Gastroesophageal sphincter (tissue), 4 donors: Measurements from ENCODE around the gene TIMM17B. TPM values are rescaled to one million over a fixed set of nuclear protein-coding genes. Genes with fewer than 3 reads are reported as not detected.
"Not testable (repeated sequence)": the region's sequence is repeated elsewhere in the genome, so short reads cannot be mapped to it uniquely, and the experiment has no call there.

ENCODE experiments used
- ATAC-seq: fragments of 150-250 bp; one replicate; pipeline ENCODE4 v1.9.1; 2016; ENCODE audit warnings: mild to moderate bottlenecking, moderate library complexity
- H3K27ac ChIP-seq, 4 donors: fragments of 200-600 bp; sonication (generic) in 3 of 4; 1 replicate in 3 of 4; 2 replicates in 1 of 4; pipeline ENCODE4 v1.5.1; 2016 to 2019
- H3K27me3 ChIP-seq: fragments of 200-600 bp; sonication (generic); one replicate; pipeline ENCODE4 v1.5.1; 2019
- H3K36me3 ChIP-seq, 2 donors: fragments of 200-600 bp; sonication (generic); one replicate each; pipeline ENCODE4 v1.5.1; 2019; ENCODE audit warnings: control low read depth in 1 of 2
- H3K4me1 ChIP-seq, 3 donors: fragments of 200-600 bp; sonication (generic); 1 replicate in 2 of 3; 2 replicates in 1 of 3; pipeline ENCODE4 v1.5.1; 2016 to 2019; ENCODE audit warnings: control low read depth in 2 of 3
- H3K4me3 ChIP-seq, 2 donors: fragments of 200-600 bp; sonication (generic); one replicate each; pipeline ENCODE4 v1.5.1; 2019; ENCODE audit warnings: mild to moderate bottlenecking in 1 of 2, moderate library complexity in 1 of 2
- H3K9me3 ChIP-seq, 3 donors: fragments of 200-600 bp; sonication (generic); one replicate each; pipeline ENCODE4 v1.5.1; 2017 to 2019; ENCODE audit warnings: control low read depth in 2 of 3
- EP300 ChIP-seq: sonication (generic); formaldehyde crosslinking; IDR thresholded peaks from one replicate; pipeline ENCODE4 v1.6.1; 2017; ENCODE audit warnings: antibody characterized with exemption, mild to moderate bottlenecking
- POLR2A ChIP-seq, 2 donors: fragments of 450-650 bp; IDR thresholded peaks; one replicate each; pipeline ENCODE4 v1.6.1; 2017; ENCODE audit warnings: antibody characterized with exemption in 2 of 2, mild to moderate bottlenecking in 2 of 2, moderate library complexity in 1 of 2
- POLR2AphosphoS5 ChIP-seq: sonication (generic); formaldehyde crosslinking; IDR thresholded peaks from one replicate; pipeline ENCODE4 v1.6.1; 2017; ENCODE audit warnings: antibody characterized with exemption
- WGBS, 2 donors: methylation state at CpG; one replicate each; pipeline ENCODE4 v1.1.5; 2018; ENCODE audit warnings: low coverage in 1 of 2; 5-methylcytosine and 5-hydroxymethylcytosine counted together
- total RNA-seq, 4 donors: library from RNA; depleted of rRNA; stranded (reverse); fragments of >200 nt; gene quantifications; one replicate each; pipeline ENCODE4 v1.1.0, GENCODE V29; 2016
- TF ChIP-seq, protein P1 (sequence below), 4 experiments: fragments of 200-600 bp in 2 of 4; fragments of 450-650 bp in 2 of 4; sonication (generic) in 1 of 4; IDR thresholded peaks; one replicate each; pipeline ENCODE4 v1.5.1; 2017 to 2019; ENCODE audit warnings: antibody characterized with exemption in 4 of 4, mild to moderate bottlenecking in 2 of 4, moderate library complexity in 2 of 4

The TIMM17B gene
- total RNA-seq, 4 donors from 2014 or later = 38.0 to 57.7 (median 39.5) TPM

DNA sequence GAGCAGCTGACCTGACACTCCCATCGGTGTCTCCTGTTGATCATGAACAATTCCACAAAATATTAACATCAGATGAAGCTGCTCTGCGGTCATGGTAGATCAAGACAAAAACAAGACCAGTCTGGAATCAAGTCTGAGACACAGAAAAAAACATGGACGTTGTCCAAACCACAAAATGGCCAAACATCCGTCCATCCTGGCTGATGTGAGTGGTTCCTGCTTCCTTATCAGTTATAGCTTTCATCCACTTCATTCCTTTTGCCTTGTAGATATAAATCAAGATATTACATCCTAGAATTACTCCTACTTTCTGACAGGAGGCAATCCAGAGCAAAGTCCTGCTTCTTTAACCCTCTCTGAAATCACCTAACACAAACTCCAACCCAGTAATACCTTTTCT lies 33.4 kb downstream of the TIMM17B start:
- ATAC-seq = no peak
- WGBS, 2 donors = 0 to 51% methylated on average over 2 to 4 of the region's 4 CpGs
- Histone ChIP-seq H3K4me3 (no peak overlapping the region), H3K36me3 (no peaks in the 10 kb centered on the region), H3K4me1 (no peaks in the 10 kb centered on the region), H3K9me3 (no peaks in the 10 kb centered on the region), H3K27ac (no peak overlapping the region), H3K27me3 (no peaks in the 10 kb centered on the region)
- no peak for TF ChIP-seq POLR2A (IDR thresholded peaks at IDR 0.05)
- TF ChIP-seq EP300 = no peak
- TF ChIP-seq, protein P1, sequence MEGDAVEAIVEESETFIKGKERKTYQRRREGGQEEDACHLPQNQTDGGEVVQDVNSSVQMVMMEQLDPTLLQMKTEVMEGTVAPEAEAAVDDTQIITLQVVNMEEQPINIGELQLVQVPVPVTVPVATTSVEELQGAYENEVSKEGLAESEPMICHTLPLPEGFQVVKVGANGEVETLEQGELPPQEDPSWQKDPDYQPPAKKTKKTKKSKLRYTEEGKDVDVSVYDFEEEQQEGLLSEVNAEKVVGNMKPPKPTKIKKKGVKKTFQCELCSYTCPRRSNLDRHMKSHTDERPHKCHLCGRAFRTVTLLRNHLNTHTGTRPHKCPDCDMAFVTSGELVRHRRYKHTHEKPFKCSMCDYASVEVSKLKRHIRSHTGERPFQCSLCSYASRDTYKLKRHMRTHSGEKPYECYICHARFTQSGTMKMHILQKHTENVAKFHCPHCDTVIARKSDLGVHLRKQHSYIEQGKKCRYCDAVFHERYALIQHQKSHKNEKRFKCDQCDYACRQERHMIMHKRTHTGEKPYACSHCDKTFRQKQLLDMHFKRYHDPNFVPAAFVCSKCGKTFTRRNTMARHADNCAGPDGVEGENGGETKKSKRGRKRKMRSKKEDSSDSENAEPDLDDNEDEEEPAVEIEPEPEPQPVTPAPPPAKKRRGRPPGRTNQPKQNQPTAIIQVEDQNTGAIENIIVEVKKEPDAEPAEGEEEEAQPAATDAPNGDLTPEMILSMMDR (IDR thresholded peaks at IDR 0.05) = no peak
- TF ChIP-seq POLR2AphosphoS5 = no peak

DNA sequence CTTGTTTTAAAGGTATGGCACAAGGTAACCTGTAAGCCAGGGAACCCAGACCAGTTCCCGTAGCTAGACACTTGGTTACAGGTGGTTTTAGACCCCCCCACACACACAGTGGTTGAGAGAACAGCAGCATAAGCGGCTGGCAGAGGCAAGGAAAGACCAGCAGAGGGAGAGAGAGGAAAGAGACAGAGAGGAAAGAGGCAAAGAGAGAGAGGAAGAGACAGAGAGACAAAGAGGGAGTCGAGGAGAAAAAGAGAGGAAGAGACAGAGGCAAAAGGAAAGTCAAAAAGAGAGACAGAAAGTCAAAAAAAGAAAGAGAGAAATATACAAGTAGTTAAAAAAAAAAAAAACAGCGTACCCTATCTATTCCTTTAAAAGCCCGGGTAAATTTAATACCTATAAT lies 42.7 kb downstream of the TIMM17B start:
- 27 to 79% methylated on average over 2 to 4 of the region's 5 CpGs for WGBS, 2 donors
- H3K9me3 ChIP-seq = no peaks in the 10 kb centered on the region

DNA sequence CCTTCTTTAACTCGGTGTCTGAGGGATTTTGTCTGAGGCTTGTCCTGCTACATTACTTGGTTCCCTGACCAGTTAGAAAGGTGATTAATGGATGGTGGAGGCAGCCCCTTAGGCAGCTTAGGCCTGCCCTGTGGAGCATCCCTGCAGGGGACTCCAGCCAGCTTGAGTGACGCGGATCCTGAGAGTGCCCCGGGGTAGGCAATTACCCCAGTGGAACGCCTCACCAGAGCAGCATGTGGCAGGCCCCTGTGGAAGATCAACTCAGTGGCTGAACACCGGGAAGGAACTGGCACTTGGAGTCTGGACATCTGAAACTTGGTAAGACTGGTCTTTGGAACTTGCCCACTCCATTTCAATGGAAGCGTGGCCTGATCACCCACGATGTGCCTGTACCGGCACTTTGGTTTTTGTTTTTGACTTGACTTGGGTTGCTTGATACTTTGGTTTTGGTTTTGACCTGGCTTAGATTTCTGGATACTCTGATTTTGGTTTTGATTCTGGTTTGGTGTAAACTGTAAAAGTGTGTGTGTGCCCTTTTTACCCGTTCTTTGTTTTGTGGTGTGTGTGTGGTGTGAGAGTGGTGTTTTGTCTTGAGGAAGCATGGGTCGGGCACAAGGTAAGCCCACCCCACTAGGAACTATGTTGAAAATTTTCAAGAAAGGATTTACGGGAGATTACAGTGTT lies 43.3 kb downstream of the TIMM17B start:
- H3K9me3 ChIP-seq, H3K27me3 ChIP-seq, H3K27ac ChIP-seq, H3K4me3 ChIP-seq, H3K4me1 ChIP-seq, ATAC-seq, H3K36me3 ChIP-seq: not testable (repeated sequence)
- WGBS, 2 donors = 42 to 86% methylated on average over 2 of the region's 12 CpGs

More for the DNA sequence above, 42.7 kb downstream of the TIMM17B start:
- H3K27ac ChIP-seq = no peak overlapping the region
- no peaks in the 10 kb centered on the region for H3K4me1 ChIP-seq
- H3K4me3 ChIP-seq = no peak overlapping the region
- H3K27me3 ChIP-seq = no peaks in the 10 kb centered on the region
- no peak for TF ChIP-seq EP300
- no peak for TF ChIP-seq POLR2A (IDR thresholded peaks at IDR 0.05)
- TF ChIP-seq, protein P1 (IDR thresholded peaks at IDR 0.05) = no peak
- no peak for TF ChIP-seq POLR2AphosphoS5
- no peaks in the 10 kb centered on the region for H3K36me3 ChIP-seq
- no peak for ATAC-seq

DNA sequence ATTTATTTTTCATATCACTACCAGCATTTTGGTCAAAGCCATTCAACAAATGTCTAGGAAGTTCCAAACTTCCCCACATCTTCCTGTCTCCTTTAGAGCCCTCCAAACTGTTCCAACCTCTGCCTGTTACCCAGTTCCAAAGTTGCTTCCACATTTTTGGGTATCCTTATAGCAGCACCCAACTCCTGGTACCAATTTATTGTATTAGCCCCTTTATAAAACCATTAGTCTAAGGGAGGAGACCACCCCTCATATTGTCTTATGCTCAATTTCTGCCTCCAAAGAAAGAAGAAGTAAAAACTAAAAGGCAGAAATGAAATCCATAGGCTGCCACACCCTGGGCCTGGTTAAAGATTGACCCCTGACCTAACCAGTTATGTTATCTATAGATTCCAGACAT lies 44.1 kb downstream of the TIMM17B start:
- not testable (repeated sequence) for H3K27ac ChIP-seq, H3K4me3 ChIP-seq, H3K36me3 ChIP-seq, H3K4me1 ChIP-seq, H3K9me3 ChIP-seq, H3K27me3 ChIP-seq, ATAC-seq

DNA sequence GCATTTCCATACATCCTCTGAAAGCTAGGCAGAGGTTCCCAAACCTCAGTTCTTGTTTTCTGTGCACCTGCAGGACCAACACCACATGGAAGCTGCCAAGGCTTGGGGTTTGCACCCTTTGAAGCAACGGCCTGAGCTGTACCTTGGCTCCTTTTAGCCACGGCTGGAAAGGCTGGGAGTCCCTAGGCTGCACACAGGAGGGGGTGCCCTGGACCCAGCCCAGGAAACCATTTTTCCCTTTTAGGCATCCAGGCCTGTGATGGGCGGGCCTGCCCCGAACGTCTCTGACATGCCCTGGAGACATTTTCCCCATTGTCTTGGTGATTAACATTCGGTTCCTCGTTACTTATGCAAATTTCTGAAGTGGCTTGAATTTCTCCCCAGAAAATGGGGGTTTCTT lies 44.7 kb downstream of the TIMM17B start:
- H3K27me3 ChIP-seq = no peaks in the 10 kb centered on the region
- H3K9me3 ChIP-seq = no peaks in the 10 kb centered on the region
- H3K27ac ChIP-seq = no peak overlapping the region
- no peak overlapping the region for H3K4me3 ChIP-seq
- no peak for TF ChIP-seq POLR2AphosphoS5
- no peak for TF ChIP-seq EP300
- TF ChIP-seq, protein P1 (IDR thresholded peaks at IDR 0.05) = no peak
- TF ChIP-seq POLR2A (IDR thresholded peaks at IDR 0.05) = no peak
- no peak for ATAC-seq
- H3K4me1 ChIP-seq = no peaks in the 10 kb centered on the region
- H3K36me3 ChIP-seq = no peaks in the 10 kb centered on the region
- 88% methylated on average over 5 of the region's 7 CpGs; no CpG with 5 or more reads in 1 of the 2 donors for WGBS, 2 donors

DNA sequence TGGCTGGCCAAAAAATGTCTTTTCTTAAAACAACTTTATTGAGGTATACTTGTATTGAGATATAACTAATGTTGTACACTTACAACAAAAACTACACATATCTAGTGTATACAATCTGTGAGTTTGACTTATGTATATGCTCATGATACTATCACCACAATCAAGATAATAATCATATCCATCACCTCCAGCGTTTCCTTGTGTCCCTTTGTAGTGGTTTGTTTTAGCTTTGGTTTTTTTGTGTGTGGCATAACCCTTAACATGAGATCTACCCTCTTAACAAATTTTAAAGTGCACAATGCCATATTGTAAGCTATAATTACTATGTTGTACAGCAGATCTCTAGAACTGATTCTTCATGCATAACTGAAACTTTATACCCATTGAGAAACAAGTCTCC lies 48.7 kb downstream of the TIMM17B start:
- no peak for TF ChIP-seq EP300
- TF ChIP-seq POLR2AphosphoS5 = no peak
- TF ChIP-seq, protein P1 (IDR thresholded peaks at IDR 0.05) = no peak
- TF ChIP-seq POLR2A (IDR thresholded peaks at IDR 0.05) = no peak
- Histone ChIP-seq H3K4me1 (no peaks in the 10 kb centered on the region), H3K27me3 (no peaks in the 10 kb centered on the region), H3K27ac (no peak overlapping the region), H3K9me3 (no peaks in the 10 kb centered on the region), H3K36me3 (no peaks in the 10 kb centered on the region), H3K4me3 (no peak overlapping the region)
- ATAC-seq = no peak
- WGBS, 2 donors = 50 to 58% methylated on average over 1 of the region's 1 CpG
